GM06990 (cell line): ENCODE results near the gene JPH4.

Source experiments
- DNase-seq: peaks from one replicate; pipeline ENCODE4 v3.0.0-alpha.2; 2011; ENCODE audit not compliant: insufficient read length; ENCODE audit errors: extremely low read depth
- H3K27me3 ChIP-seq: replicated peaks from 2 replicates; pipeline ENCODE4 v1.6.0; 2011; ENCODE audit warnings: low read length; ENCODE audit not compliant: control insufficient read depth, insufficient read depth
- H3K36me3 ChIP-seq: 2 replicates; pipeline ENCODE4 v1.5.1; 2011; ENCODE audit warnings: low read length; ENCODE audit not compliant: control insufficient read depth, insufficient read depth
- H3K4me3 ChIP-seq: replicated peaks from 2 replicates; pipeline ENCODE4 v1.5.1; 2011; ENCODE audit warnings: low read depth, mild to moderate bottlenecking, control low read depth, low read length
- TF ChIP-seq, protein P1 (sequence below): IDR thresholded peaks from 2 replicates; pipeline ENCODE4 v1.5.1; 2011; ENCODE audit warnings: low read length, control low read depth, mild to moderate bottlenecking, inconsistent platforms; ENCODE audit not compliant: insufficient read depth, poor library complexity, severe bottlenecking

JPH4 gene

DNA sequence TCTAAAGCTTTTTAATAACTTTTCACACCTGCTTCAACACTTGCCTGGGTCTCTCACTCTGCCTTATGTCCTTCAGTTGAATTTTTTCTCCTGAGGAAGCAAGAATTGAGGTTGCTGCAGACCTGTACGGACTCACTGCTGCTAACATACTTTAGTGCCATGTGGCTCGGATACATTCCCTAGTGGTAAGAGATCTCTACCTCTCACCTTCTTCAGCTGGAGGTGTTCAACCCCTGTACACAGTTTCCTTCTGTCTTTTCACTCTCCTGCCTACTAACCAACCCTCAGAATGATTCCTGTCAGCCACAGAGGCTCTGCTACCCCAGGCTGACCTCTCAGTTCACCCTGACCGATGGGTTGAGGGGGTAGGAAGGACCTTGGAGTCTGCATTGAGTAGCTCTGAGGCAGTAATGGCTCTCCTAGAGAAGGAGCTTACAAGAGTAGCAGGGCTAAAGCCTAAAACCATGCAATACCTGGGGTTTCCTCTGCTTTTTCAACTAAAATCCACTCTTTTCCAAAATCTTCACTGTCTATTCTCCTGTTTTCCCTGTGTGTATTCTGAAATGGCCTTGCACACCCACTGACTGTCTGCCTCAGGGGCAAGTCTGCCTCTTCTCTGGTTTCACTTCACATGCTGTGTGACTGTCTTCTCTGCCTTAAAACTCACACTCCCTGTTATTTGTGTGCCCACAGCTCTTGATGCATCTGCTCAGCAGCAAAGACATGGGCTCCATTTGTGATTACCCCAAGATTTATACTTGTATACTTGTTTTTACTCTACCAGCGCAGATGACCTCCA is 43.5 kb upstream of the JPH4 start:
- H3K36me3 ChIP-seq = no peaks in the 10 kb centered on the region
- no peak for DNase-seq
- no peak overlapping the region for H3K4me3 ChIP-seq
- TF ChIP-seq, protein P1, sequence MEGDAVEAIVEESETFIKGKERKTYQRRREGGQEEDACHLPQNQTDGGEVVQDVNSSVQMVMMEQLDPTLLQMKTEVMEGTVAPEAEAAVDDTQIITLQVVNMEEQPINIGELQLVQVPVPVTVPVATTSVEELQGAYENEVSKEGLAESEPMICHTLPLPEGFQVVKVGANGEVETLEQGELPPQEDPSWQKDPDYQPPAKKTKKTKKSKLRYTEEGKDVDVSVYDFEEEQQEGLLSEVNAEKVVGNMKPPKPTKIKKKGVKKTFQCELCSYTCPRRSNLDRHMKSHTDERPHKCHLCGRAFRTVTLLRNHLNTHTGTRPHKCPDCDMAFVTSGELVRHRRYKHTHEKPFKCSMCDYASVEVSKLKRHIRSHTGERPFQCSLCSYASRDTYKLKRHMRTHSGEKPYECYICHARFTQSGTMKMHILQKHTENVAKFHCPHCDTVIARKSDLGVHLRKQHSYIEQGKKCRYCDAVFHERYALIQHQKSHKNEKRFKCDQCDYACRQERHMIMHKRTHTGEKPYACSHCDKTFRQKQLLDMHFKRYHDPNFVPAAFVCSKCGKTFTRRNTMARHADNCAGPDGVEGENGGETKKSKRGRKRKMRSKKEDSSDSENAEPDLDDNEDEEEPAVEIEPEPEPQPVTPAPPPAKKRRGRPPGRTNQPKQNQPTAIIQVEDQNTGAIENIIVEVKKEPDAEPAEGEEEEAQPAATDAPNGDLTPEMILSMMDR = no peak
- H3K27me3 ChIP-seq = no peaks in the 10 kb centered on the region

DNA sequence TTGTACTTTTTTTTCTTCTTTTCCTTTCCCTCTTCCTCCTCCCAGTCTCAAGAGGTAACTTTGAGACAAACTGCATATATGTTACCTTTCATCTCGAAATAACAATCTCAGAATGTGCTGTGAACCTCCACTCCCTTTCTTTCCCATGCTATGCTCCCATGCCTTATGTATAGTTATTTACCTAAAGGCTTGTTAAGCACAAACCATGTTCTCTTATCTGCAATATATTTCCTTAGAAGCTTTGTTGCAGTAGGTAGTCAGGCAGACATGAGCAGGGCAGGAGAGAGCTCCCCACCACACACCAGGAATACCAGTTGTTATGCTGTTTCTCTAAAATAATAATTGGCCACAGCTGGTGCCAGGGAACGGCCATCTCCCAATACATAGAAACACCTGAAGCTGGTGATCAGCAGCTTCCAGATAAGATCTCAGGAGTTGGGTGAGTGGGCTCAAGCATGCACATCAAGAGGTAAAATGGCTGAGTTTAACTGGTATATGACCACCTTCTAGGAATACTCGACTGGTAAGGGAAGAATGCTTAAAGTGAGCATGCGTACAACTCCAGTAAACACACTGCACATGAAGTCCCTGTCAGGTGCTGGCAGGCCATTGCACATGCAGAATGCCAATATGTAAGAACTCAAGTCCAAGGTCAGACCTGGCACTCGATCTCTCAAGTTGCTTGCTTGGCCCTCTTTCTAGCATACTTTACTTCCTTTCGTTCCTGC is 42.8 kb upstream of the JPH4 start:
- H3K4me3 ChIP-seq = no peak overlapping the region
- no peak for DNase-seq
- no peaks in the 10 kb centered on the region for H3K36me3 ChIP-seq
- no peaks in the 10 kb centered on the region for H3K27me3 ChIP-seq
- TF ChIP-seq, protein P1 = no peak

DNA sequence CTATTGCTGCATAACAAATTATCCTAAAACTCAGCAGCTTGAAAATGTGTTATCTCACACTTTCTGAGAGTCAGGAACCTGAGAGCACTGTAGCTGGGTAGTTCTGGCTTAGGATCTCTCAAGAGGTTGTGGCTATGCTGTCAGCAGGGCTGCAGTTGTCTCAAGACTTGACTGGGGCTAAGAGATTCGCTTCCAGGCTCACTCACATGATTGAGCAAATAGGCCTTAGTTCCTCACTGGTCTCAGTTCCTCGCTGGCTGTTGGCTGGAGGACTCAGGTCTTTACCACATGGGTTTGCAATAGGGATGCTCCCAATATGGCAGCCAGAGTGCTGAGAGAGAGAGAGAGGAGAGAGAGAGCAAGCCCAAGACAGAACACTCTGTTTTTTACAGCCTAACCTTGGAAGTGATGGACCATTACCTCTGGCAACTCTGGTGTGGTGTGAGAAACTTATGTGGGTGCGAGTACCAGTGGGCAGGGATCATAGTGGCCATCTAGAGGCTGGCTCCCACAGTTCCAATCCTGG is 41.6 kb upstream of the JPH4 start:
- no peak overlapping the region for H3K4me3 ChIP-seq
- H3K27me3 ChIP-seq = no peaks in the 10 kb centered on the region
- TF ChIP-seq, protein P1 = no peak
- no peak for DNase-seq
- H3K36me3 ChIP-seq = no peaks in the 10 kb centered on the region

DNA sequence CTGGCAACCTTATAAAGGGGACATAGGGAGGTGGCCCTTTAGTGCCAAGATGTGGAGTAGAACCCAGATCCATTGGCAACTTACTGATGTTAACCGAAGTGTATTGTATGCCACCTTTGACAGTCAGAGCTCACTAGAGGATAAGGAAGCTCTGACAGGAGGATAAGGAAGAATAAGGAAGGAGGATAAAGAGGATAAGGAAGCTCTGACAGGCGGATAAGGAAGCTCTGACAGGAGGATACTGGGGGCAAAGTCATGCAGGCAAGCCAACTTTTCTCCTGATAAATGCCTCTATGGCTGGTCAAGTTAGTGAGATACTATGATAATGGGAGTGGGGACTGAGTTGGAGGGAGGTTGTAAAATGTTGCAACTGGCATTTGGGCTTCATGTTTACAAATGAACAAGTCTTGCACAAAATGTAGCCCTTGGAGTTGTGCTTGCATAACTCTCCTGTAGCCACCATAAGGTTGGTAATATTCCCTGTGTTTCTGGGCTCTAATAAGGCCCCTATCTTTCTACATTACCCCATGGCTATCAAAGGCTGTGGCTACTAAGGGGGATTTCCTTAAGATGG is 39.9 kb upstream of the JPH4 start:
- no peak overlapping the region for H3K4me3 ChIP-seq
- TF ChIP-seq, protein P1 = no peak
- no peak for DNase-seq
- no peaks in the 10 kb centered on the region for H3K36me3 ChIP-seq
- no peaks in the 10 kb centered on the region for H3K27me3 ChIP-seq

DNA sequence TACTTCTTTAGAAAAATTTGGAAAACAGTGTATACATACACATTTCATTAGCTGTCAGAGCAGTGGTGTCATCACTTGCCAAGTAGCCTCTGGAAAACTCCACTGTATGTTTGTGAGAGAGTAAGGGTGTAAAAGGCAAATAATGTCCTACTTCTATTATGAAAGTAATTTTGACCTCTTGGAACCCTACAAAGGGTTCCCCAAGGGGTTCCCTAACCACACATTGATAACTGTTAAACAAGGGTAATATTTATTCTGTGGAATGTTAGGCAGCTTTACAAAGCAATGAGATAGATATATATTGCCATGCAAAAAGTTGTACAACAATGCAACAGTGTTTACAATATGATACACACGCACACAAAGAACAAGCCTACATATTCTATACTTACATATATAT is 38.9 kb upstream of the JPH4 start:
- Histone ChIP-seq H3K4me3 (no peak overlapping the region), H3K27me3 (no peaks in the 10 kb centered on the region), H3K36me3 (no peaks in the 10 kb centered on the region)
- no peak for DNase-seq
- TF ChIP-seq, protein P1 = no peak
